ENCODE measurements around the gene ZNF605.
A peak's percentile ranks its signal among the peaks of the same experiment; 100 is the strongest.
"Not testable (repeated sequence)": the region's sequence is repeated elsewhere in the genome, so short reads cannot be mapped to it uniquely, and the experiment has no call there.

ZNF605 gene

DNA sequence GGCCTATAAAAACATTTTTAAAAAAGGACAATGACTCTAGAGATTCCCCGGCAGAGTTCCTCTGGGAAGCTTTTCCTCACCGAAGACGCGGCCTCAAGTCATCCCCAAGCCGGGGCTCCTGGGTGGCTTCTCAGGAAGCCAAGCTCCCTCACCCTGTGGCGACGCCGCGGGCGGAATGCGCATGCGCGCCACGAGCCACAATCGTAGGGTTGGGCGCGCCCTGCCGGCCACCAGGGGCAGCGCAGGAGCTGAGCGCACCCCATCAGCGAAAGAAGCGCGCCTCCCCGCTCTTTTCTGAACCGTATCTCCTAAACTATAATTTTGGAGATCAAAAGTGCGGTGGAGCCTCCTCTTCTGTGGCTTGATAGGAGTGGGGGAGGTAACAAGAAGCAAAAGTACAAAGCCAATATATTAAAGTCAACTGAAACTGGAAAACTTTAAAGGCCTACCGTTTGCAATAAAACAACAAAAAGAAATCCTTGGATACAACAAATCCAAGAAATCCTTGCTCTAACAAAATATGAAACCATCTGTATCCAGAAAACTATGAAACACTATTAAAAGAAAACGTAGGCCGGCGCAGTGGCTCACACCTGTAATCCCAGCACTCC lies 51.3 kb downstream of the ZNF605 start:
- DNase-seq = no peak

DNA sequence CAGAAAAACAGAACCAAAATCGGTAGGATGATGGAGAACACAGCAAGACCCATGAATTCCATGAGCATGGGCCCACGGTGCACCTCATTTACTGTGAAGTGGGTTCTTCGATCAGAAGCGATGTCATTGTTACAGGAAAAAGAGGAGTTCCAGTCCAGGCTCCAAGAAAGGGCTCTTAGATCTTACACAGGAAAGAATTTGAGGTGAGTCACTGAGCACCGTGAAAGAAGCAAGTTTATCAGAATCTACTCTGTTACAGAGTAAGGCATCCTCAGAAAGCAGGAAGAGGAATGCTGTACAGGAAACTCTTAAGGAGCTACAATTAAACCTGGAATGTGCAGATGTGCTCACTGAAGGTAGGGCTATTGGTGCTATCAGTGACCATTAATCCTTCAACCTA lies 57.1 kb downstream of the ZNF605 start:
- DNase-seq = no peak

DNA sequence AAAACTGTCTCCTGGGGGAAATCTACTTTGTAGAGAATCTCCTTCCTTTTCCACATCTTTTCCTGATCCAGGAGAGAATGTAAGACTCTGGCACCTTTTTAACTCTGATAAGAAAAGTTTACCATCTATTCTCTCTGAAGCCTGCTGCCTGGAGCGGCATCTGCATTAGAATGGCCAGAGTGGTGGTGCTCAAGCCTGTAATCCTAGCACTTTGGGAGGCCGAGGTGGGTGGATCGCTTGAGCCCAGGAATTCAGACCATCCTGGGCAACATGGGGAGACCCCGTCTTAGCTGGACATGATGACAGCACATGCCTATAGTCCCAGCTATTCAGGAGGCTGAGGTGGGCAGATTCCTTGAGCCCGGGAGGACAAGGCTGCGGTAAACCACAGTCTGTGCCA lies 67.3 kb downstream of the ZNF605 start:
- no peak for DNase-seq

DNA sequence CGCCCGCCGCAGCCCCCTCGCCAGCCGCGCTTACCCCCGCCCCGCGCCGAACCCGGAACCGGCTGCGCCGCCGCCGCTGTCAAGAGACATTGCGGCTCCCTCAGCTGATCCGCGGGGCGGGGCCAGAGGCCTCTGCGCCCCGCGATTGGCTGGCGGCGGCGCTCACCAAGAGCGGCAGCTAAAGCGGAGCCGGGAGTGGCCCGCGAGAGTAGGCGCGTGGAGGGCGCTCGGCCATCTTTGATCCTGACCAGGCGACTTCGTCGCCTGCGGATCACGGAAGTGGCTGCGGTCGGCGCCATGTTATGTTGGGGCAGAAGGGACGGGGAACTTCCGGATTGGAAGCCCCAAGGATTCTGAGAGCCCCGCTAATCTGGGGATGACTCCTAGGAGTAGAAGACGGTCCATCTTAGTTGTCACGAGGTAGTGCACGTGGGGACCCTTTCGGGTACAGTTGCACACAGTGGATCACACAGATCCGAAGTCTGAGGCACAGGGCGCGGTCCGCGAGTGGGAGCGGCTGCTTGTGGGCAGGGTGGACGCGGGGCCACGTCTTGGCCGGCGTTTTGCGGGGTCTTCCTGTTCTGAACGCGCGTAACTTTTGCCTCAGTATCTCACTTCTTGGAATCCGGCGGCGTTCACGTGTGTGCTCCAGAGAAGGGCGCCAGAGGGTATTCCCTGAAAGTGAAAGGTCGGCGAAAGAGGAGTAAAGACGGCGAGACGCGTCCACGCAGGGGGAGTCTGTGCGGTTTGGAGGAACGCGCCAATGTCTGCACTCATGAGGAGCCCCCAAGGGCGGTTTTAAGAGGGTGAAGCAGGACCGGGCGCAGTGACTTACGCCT lies 68.4 kb downstream of the ZNF605 start, which contains the start of gene CHFR:
CHFR (minus strand) TSS at position 93 of the 839 bp plus-strand sequence. CDS start 277 bp downstream, outside the sequence.
- DNase-seq = peak; percentile 66

DNA sequence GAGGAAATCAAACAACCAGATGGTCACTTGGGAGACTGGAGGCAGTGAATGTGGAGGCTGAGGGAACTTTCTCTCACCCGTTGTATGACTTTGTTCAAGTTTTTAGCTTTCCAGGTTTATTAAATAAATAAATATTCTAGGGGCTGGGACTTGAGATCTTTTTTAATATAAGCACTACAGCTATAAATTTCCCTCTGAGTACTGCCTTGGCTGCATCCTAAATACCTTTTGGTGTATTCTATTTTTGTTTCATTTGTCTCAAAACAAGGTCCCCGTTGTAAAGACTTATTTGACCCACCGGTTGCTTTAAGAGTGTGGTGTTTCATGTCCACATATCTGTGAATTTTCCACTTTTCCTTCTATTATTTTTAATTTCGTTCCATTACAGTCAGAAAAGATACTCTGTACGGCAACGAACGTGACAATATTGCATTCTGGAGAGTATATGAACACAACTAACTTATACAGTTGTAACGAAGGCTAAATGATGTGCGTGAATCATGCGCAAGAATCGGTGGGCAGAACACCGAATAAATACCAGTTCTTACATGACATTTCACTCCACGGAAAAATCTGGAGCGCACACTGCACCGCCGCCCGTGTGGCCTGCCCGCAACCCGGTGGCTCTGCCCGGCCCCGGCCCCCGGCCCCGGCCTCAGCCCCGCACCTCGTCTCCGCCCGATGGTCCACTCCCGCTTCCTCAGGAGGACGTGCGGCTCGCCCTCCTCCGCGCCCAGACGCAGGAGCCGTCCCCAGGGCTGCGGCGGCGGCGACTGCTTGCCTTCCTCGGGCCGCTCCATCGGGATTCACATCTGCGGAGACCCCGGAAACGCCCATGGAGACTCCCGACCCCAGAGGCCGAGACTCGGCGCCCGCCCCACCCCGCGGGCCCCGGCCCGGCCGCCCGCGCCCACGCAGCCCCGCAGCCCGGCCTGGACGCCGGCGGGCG lies 69.3 kb downstream of the ZNF605 start:
- DNase-seq = no peak

DNA sequence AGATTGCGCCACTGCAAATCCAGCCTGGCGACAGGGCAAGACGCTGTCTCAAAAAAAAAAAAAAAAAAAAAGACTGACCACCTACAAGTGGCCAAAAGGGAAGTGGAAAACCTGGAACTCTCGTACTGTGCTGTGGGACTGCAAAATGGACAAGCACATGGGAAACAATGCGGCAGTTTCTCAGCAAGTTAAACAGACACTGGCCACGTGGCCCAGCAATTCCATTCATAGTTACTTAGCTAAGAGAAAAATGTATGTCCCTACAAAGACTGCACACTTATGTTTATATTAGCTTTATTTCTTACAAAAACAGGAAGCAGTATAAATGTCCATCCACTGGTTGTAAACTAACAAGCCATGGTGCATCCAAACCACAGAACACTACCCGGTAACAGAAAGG lies 74.3 kb downstream of the ZNF605 start:
- no peak for DNase-seq

DNA sequence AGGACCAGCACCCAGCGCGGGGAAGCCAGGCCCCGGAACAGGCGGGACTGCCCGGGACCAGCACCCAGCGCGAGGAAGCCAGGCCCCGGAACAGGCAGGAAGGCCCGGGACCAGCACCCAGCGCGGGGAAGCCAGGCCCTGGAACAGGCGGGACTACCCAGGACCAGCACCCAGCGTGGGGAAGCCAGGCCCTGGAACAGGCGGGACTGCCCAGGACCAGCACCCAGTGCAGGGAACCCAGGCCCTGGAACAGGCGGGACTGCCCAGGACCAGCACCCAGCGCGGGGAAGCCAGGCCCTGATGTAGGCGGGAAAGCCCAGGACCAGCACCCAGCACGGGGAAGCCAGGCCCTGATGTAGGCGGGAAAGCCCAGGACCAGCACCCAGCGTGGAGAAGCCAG lies 81.5 kb downstream of the ZNF605 start:
- not testable (repeated sequence) for DNase-seq

DNA sequence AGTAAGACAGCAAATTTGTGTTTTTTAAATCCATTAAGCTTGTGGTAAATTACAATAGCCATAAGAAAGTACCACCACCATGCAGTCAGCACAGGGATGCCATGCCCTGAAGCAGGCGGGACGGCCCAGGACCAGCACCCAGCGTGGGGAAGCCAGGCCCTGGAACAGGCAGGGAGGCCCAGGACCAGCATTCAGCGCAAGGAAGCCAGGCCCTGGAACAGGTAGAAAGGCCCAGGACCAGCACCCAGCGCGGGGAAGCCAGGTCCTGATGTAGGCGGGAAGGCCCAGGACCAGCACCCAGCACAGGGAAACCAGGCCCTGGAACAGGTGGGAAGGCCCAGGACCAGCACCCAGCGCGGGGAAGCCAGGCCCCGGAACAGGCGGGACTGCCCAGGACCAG lies 81.9 kb downstream of the ZNF605 start:
- no peak for DNase-seq

DNA sequence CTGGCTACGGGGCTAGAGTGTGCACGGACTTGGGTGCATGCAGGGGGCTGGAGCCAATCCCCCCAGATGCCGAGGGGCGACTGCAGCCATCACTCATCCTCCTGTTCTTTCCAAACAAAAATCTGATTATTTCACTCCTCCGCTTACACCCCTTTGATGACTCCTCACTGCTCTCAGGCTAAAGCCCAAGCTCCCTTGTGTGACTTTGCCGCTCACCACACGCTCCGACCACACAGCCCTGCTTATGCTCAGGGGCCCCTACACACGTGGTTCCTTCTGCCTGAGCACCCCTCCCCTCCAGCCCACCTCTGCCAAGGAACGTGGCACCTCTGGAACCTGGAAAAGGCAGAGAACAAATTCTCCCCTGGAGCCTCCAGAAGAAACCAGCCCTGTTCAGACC lies 82.4 kb downstream of the ZNF605 start:
- DNase-seq = no peak

DNA sequence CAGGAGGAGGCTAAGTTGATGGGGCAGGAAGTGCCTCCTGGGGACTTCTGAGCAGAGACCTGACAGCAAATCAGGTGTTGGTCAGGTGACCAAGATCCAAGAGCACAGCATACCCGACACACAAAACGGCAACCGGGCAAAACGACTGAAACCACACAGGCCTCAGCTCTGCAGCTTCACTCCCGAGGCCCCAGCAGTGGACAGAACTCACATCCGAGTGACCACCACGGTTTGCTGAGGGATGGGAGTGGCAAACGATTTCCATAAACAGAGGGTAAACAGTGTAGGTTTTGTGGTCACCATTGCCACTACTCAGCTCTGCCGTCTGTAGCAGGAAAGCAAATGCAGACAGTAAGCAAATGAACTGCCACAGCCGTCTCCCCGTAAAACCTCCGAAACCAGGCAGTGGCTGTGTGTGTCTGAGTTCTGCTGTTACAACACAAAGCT lies 83.1 kb downstream of the ZNF605 start:
- DNase-seq = no peak

DNA sequence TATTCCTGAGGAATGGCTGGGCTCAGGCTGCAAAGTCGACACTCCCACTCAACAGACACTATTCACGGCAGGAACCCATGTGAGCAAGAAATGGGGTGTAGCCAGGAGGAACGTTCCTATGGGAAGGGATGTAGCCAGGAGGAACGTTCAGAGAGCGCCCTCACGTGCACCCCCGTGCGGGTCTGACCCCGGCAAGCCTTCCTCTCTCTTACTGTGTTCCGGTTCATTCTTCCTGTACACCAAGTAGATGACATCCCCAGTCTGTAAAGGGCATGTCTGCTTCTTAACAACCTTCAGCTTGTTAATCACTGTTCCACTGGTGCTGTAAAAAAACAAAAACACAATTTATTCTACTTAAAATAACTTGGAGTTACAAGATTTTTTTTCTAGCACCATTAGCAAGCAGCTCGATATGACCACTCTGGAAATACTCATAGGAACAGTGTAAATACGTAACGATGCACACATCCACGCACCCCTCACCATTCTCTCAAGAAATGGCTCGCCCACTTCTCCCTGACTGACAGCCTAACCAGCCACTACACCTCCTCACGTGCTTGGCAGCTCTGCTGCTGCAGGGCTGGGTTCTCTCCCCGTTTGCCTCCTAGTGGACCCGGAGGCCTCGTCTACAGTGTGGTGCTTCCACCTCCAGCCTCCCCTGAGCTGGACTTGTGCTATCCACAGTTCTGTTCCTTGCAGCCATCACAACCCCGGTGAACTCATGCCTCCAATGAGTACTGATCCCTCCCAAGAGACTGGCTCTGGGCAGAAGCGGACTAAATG lies 83.8 kb downstream of the ZNF605 start:
- DNase-seq = no peak

DNA sequence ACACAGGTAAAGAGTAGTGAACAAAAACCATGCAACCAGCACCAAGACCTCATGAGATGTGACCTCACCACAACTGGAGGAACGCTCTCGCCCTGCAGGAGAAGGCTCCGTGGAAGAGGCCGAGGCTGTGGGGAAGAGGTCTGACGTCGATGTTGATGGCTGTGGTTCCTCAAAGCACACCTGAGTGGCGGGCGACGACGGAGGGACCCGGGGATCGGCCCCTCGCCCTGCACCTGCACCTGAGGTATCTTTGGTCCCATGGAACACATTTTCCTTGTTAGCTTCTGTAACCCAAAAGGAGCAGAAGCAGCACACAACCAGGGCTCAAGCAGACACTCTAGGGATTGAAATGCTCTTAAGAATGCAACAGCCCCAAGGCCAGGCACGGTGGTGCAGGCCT lies 86.6 kb downstream of the ZNF605 start:
- DNase-seq = no peak

All from NCI-H1048 (cell line).